ENCODE data around the gene PIGN. TPM values are rescaled to one million over a fixed set of nuclear protein-coding genes. Genes with fewer than 3 reads are reported as not detected.
"Not testable (repeated sequence)": the region's sequence is repeated elsewhere in the genome, so short reads cannot be mapped to it uniquely, and the experiment has no call there.

PIGN gene
- total RNA-seq, 1 donor from 2014 or later = 22.6 TPM

- Histone ChIP-seq H3K27me3 (ENCODE audit: control insufficient read depth, insufficient read depth, low read length) (no peaks in the 10 kb centered on the region), H3K4me3 (ENCODE audit: low read depth, low read length) (no peak overlapping the region), H3K36me3 (ENCODE audit: control insufficient read depth, insufficient read depth, low read length) (no peaks in the 10 kb centered on the region)
- no peak for DNase-seq (ENCODE audit: low read depth)
- no peak for TF ChIP-seq CTCF (IDR thresholded peaks at IDR 0.05; ENCODE audit: insufficient read depth, low read length, poor library complexity, severe bottlenecking)
Measured at GRCh38 chr18:62037989-62038778, 148.7 kb downstream of the PIGN start.

GRCh38 chr18:62037012-62037742, 149.7 kb downstream of the PIGN start:
- DNase-seq (ENCODE audit: low read depth) = no peak
- no peaks in the 10 kb centered on the region for H3K27me3 ChIP-seq (ENCODE audit: control insufficient read depth, insufficient read depth, low read length)
- H3K36me3 ChIP-seq (ENCODE audit: control insufficient read depth, insufficient read depth, low read length) = no peaks in the 10 kb centered on the region
- no peak for TF ChIP-seq CTCF (IDR thresholded peaks at IDR 0.05; ENCODE audit: insufficient read depth, low read length, poor library complexity, severe bottlenecking)
- H3K4me3 ChIP-seq (ENCODE audit: low read depth, low read length) = no peak overlapping the region

GRCh38 chr18:62034286-62034685, 152.6 kb downstream of the PIGN start:
- not testable (repeated sequence) for H3K27me3 ChIP-seq (ENCODE audit: control insufficient read depth, insufficient read depth, low read length); H3K36me3 ChIP-seq (ENCODE audit: control insufficient read depth, insufficient read depth, low read length); H3K4me3 ChIP-seq (ENCODE audit: low read depth, low read length); DNase-seq (ENCODE audit: low read depth)

- Histone ChIP-seq H3K27me3 (ENCODE audit: control insufficient read depth, insufficient read depth, low read length) (no peaks in the 10 kb centered on the region), H3K4me3 (ENCODE audit: low read depth, low read length) (no peak overlapping the region), H3K36me3 (ENCODE audit: control insufficient read depth, insufficient read depth, low read length) (no peaks in the 10 kb centered on the region)
- no peak for DNase-seq (ENCODE audit: low read depth)
- no peak for TF ChIP-seq CTCF (IDR thresholded peaks at IDR 0.05; ENCODE audit: insufficient read depth, low read length, poor library complexity, severe bottlenecking)
Measured at GRCh38 chr18:62033756-62034155, 153.1 kb downstream of the PIGN start.

- no peak for TF ChIP-seq CTCF (IDR thresholded peaks at IDR 0.05; ENCODE audit: insufficient read depth, low read length, poor library complexity, severe bottlenecking)
- no peak for DNase-seq (ENCODE audit: low read depth)
- no peak overlapping the region for H3K4me3 ChIP-seq (ENCODE audit: low read depth, low read length)
- no peaks in the 10 kb centered on the region for H3K36me3 ChIP-seq (ENCODE audit: control insufficient read depth, insufficient read depth, low read length)
- H3K27me3 ChIP-seq (ENCODE audit: control insufficient read depth, insufficient read depth, low read length) = no peaks in the 10 kb centered on the region
Measured at GRCh38 chr18:62033207-62033606, 153.6 kb downstream of the PIGN start.

GRCh38 chr18:62030091-62030985, 156.5 kb downstream of the PIGN start:
- TF ChIP-seq CTCF (IDR thresholded peaks at IDR 0.05; ENCODE audit: insufficient read depth, low read length, poor library complexity, severe bottlenecking) = no peak
- H3K4me3 ChIP-seq (ENCODE audit: low read depth, low read length) = no peak overlapping the region
- DNase-seq (ENCODE audit: low read depth) = no peak
- no peaks in the 10 kb centered on the region for H3K36me3 ChIP-seq (ENCODE audit: control insufficient read depth, insufficient read depth, low read length)
- H3K27me3 ChIP-seq (ENCODE audit: control insufficient read depth, insufficient read depth, low read length) = no peaks in the 10 kb centered on the region
